DOHH2 (cell line): ENCODE measurements around the gene RASA3.

ENCODE experiments used
- CTCF ChIP-seq: fragments of 200-600 bp; sonication (generic); IDR thresholded peaks from one replicate; pipeline ENCODE4 v1.5.1; 2014; ENCODE audit warnings: antibody characterized with exemption, mild to moderate bottlenecking, low read depth, low read length; ENCODE audit not compliant: poor library complexity, severe bottlenecking
- EZH2phosphoT487 ChIP-seq: fragments of 200-600 bp; sonication (generic); IDR thresholded peaks from 2 replicates; pipeline ENCODE4 v1.6.1; 2017; ENCODE audit warnings: borderline replicate concordance, mild to moderate bottlenecking, antibody characterized with exemption, low read length, moderate library complexity, mixed read lengths

- TF ChIP-seq CTCF (no peak), EZH2phosphoT487 (no peak)
Observed at GRCh38 chr13:114121031-114121430, 11.4 kb downstream of the RASA3 start.
